M059J (cell line): ENCODE data around the gene BMP7. TPM values are rescaled to one million over a fixed set of nuclear protein-coding genes. Genes with fewer than 3 reads are reported as not detected.

Source experiments
- DNase-seq: peaks from one replicate; pipeline ENCODE4 v3.0.0-alpha.2; 2012; ENCODE audit warnings: low read depth
- total RNA-seq: library from RNA; depleted of rRNA; stranded (reverse); fragments of >200 nt; shearing (Covaris generic); gene quantifications from 2 replicates; pipeline ENCODE4 v1.2.3, GENCODE V29; 2014

The BMP7 gene
- total RNA-seq, 1 experiment from 2014 or later = 0.22 TPM

GRCh38 chr20:57211406-57211805 lies 55.0 kb downstream of the BMP7 start:
- no peak for DNase-seq

GRCh38 chr20:57210911-57211280 lies 55.5 kb downstream of the BMP7 start:
- DNase-seq = no peak

- no peak for DNase-seq
Observed at GRCh38 chr20:57210054-57210910, 56.2 kb downstream of the BMP7 start.

- DNase-seq = no peak
Observed at GRCh38 chr20:57209413-57209812, 57.0 kb downstream of the BMP7 start.

- DNase-seq = no peak
Observed at GRCh38 chr20:57208198-57208597, 58.2 kb downstream of the BMP7 start.

- no peak for DNase-seq
Observed at GRCh38 chr20:57207251-57207650, 59.2 kb downstream of the BMP7 start.

- DNase-seq = peak; percentile 85
Observed at GRCh38 chr20:57205606-57206219, 60.7 kb downstream of the BMP7 start.

- DNase-seq = no peak
Observed at GRCh38 chr20:57203986-57204385, 62.5 kb downstream of the BMP7 start.

GRCh38 chr20:57203204-57203603 lies 63.2 kb downstream of the BMP7 start:
- no peak for DNase-seq

- DNase-seq = no peak
Observed at GRCh38 chr20:57202309-57202708, 64.1 kb downstream of the BMP7 start.

- peak; percentile 35 for DNase-seq
Observed at GRCh38 chr20:57200882-57201695, 65.4 kb downstream of the BMP7 start.

- DNase-seq = peak; percentile 35
Observed at GRCh38 chr20:57199656-57200405, 66.6 kb downstream of the BMP7 start.

- peak; percentile 28 for DNase-seq
Observed at GRCh38 chr20:57198132-57199072, 68.0 kb downstream of the BMP7 start.

- no peak for DNase-seq
Observed at GRCh38 chr20:57197352-57198131, 68.9 kb downstream of the BMP7 start.

- DNase-seq = peak; percentile 85
Observed at GRCh38 chr20:57195469-57196100, 70.9 kb downstream of the BMP7 start.

GRCh38 chr20:57195023-57195422 lies 71.4 kb downstream of the BMP7 start:
- no peak for DNase-seq

- no peak for DNase-seq
Observed at GRCh38 chr20:57194154-57194553, 72.3 kb downstream of the BMP7 start.

GRCh38 chr20:57193094-57193493 lies 73.3 kb downstream of the BMP7 start:
- DNase-seq = no peak

- no peak for DNase-seq
Observed at GRCh38 chr20:57192311-57192710, 74.1 kb downstream of the BMP7 start.
